H9 (cell line): ENCODE data around the gene MIER2. TPM values are rescaled to one million over a fixed set of nuclear protein-coding genes. Genes with fewer than 3 reads are reported as not detected.
"Not testable (repeated sequence)": the region's sequence is repeated elsewhere in the genome, so short reads cannot be mapped to it uniquely, and the experiment has no call there.

Experiments
- DNase-seq: peaks from one replicate; pipeline ENCODE4 v3.0.0-alpha.2; 2017
- H2AFZ ChIP-seq: one replicate; pipeline ENCODE4 v1.6.1; 2013; ENCODE audit warnings: mild to moderate bottlenecking, low read length, control low read depth, moderate library complexity
- H2AK5ac ChIP-seq: 2 replicates; pipeline ENCODE4 v1.6.1; 2013; ENCODE audit warnings: low read length, control low read depth, mixed read lengths; ENCODE audit not compliant: insufficient read length
- H2BK120ac ChIP-seq: one replicate; pipeline ENCODE4 v1.6.1; 2013; ENCODE audit warnings: low read depth, mild to moderate bottlenecking, low read length, control low read depth, inconsistent platforms; ENCODE audit not compliant: poor library complexity, severe bottlenecking
- H2BK12ac ChIP-seq: 2 replicates; pipeline ENCODE4 v1.6.1; 2013; ENCODE audit warnings: low read length, control low read depth, mixed read lengths, low read depth; ENCODE audit not compliant: insufficient read length
- H2BK15ac ChIP-seq: 2 replicates; pipeline ENCODE4 v1.6.1; 2013; ENCODE audit warnings: low read depth, low read length, control low read depth
- H2BK20ac ChIP-seq: one replicate; pipeline ENCODE4 v1.6.1; 2013; ENCODE audit warnings: low read depth, mild to moderate bottlenecking, low read length, control low read depth, inconsistent platforms; ENCODE audit not compliant: poor library complexity, severe bottlenecking
- H2BK5ac ChIP-seq: 2 replicates; pipeline ENCODE4 v1.6.1; 2013; ENCODE audit warnings: low read length, control low read depth, mixed read lengths; ENCODE audit not compliant: insufficient read length
- H3K14ac ChIP-seq: 2 replicates; pipeline ENCODE4 v1.6.1; 2013; ENCODE audit warnings: low read length, control low read depth; ENCODE audit not compliant: insufficient read depth
- H3K18ac ChIP-seq: 2 replicates; pipeline ENCODE4 v1.6.1; 2013; ENCODE audit warnings: low read depth, mild to moderate bottlenecking, mixed read lengths, low read length, control low read depth; ENCODE audit not compliant: insufficient read length
- H3K23ac ChIP-seq: 2 replicates; pipeline ENCODE4 v1.6.1; 2013; ENCODE audit warnings: low read length, control low read depth, mixed read lengths, low read depth; ENCODE audit not compliant: insufficient read length
- H3K23me2 ChIP-seq: 2 replicates; pipeline ENCODE4 v1.6.1; 2013; ENCODE audit warnings: low read depth, mild to moderate bottlenecking, mixed read lengths, low read length, control low read depth; ENCODE audit not compliant: insufficient read length, poor library complexity, severe bottlenecking
- H3K27ac ChIP-seq: 2 replicates; pipeline ENCODE4 v1.5.1; 2013; ENCODE audit warnings: low read length, control low read depth, mixed read lengths, low read depth; ENCODE audit not compliant: insufficient read length
- H3K27me3 ChIP-seq: 2 replicates; pipeline ENCODE4 v1.6.1; 2013; ENCODE audit warnings: low read length, control low read depth, inconsistent platforms; ENCODE audit not compliant: insufficient read depth
- H3K4ac ChIP-seq: 2 replicates; pipeline ENCODE4 v1.6.1; 2013; ENCODE audit warnings: low read depth, mild to moderate bottlenecking, control low read depth, inconsistent platforms, low read length, moderate library complexity
- H3K4me1 ChIP-seq: 2 replicates; pipeline ENCODE4 v1.6.1; 2013; ENCODE audit warnings: low read length, control low read depth, inconsistent platforms; ENCODE audit not compliant: insufficient read depth
- H3K4me2 ChIP-seq: 2 replicates; pipeline ENCODE4 v1.6.1; 2013; ENCODE audit warnings: low read length, control low read depth, mixed read lengths; ENCODE audit not compliant: insufficient read length, insufficient read depth
- H3K56ac ChIP-seq: 2 replicates; pipeline ENCODE4 v1.6.1; 2013; ENCODE audit warnings: low read depth, mild to moderate bottlenecking, mixed read lengths, low read length, control low read depth; ENCODE audit not compliant: insufficient read length
- H3K79me1 ChIP-seq: 2 replicates; pipeline ENCODE4 v1.6.1; 2013; ENCODE audit warnings: low read depth, mild to moderate bottlenecking, moderate library complexity, low read length, control low read depth, inconsistent platforms; ENCODE audit not compliant: insufficient read depth, poor library complexity, severe bottlenecking
- H3K79me2 ChIP-seq: 2 replicates; pipeline ENCODE4 v1.6.1; 2013; ENCODE audit warnings: low read length, control low read depth, inconsistent platforms; ENCODE audit not compliant: insufficient read depth
- H3K9ac ChIP-seq: 2 replicates; pipeline ENCODE4 v1.6.1; 2013; ENCODE audit warnings: low read length, control low read depth, mixed read lengths; ENCODE audit not compliant: insufficient read length; ENCODE audit errors: extremely low read depth
- H3K9me3 ChIP-seq: one replicate; pipeline ENCODE4 v1.6.1; 2013; ENCODE audit warnings: low read depth, low read length, inconsistent platforms; ENCODE audit not compliant: control insufficient read depth
- H3T11ph ChIP-seq: one replicate; pipeline ENCODE4 v1.6.1; 2013; ENCODE audit warnings: mild to moderate bottlenecking, low read length, control low read depth, inconsistent platforms
- H4K20me1 ChIP-seq: one replicate; pipeline ENCODE4 v1.6.1; 2013; ENCODE audit not compliant: control insufficient read depth, insufficient read length, insufficient read depth
- H4K5ac ChIP-seq: 2 replicates; pipeline ENCODE4 v1.6.1; 2013; ENCODE audit warnings: low read depth, mild to moderate bottlenecking, mixed read lengths, low read length, control low read depth; ENCODE audit not compliant: insufficient read length
- H4K8ac ChIP-seq: replicated peaks from 2 replicates; pipeline ENCODE4 v1.6.1; 2013; ENCODE audit warnings: low read length, control low read depth, mixed read lengths, low read depth; ENCODE audit not compliant: insufficient read length
- H4K91ac ChIP-seq: 2 replicates; pipeline ENCODE4 v1.6.1; 2013; ENCODE audit warnings: low read depth, mild to moderate bottlenecking, moderate library complexity, mixed read lengths, low read length, control low read depth; ENCODE audit not compliant: insufficient read length
- H3K27ac Mint-ChIP-seq, 3 experiments: 2 replicates in 2 of 3; 3 replicates in 1 of 3; pipeline ENCODE4 v1.8.0; 2020 to 2021; ENCODE audit warnings: mixed read lengths in 3 of 3, mild to moderate bottlenecking in 1 of 3, moderate library complexity in 1 of 3
- H3K27me3 Mint-ChIP-seq: 2 replicates; pipeline ENCODE4 v1.8.0; 2021; ENCODE audit warnings: low read depth, mild to moderate bottlenecking, moderate library complexity, mixed read lengths
- H3K36me3 Mint-ChIP-seq, 3 experiments: 2 replicates in 2 of 3; 3 replicates in 1 of 3; pipeline ENCODE4 v1.8.0; 2020 to 2021; ENCODE audit warnings: low read depth in 3 of 3, mixed read lengths in 3 of 3; ENCODE audit not compliant: insufficient read depth in 1 of 3
- H3K4me1 Mint-ChIP-seq, 2 experiments: 2 replicates each; pipeline ENCODE4 v1.8.0; 2020; ENCODE audit warnings: mixed read lengths in 2 of 2
- H3K4me3 Mint-ChIP-seq, 2 experiments: 2 replicates in 1 of 2; 3 replicates in 1 of 2; pipeline ENCODE4 v1.8.0; 2020 to 2021; ENCODE audit warnings: mild to moderate bottlenecking in 2 of 2, mixed read lengths in 2 of 2, moderate library complexity in 1 of 2
- H3K9me3 Mint-ChIP-seq, 2 experiments: 2 replicates in 1 of 2; 3 replicates in 1 of 2; pipeline ENCODE4 v1.8.0; 2020; ENCODE audit warnings: mild to moderate bottlenecking in 2 of 2, mixed read lengths in 2 of 2, moderate library complexity in 1 of 2
- CTCF ChIP-seq: fragments of 200-600 bp; sonication (generic); conservative IDR thresholded peaks from 3 replicates; pipeline ENCODE4 v1.8.0; 2021; ENCODE audit warnings: antibody characterized with exemption, mild to moderate bottlenecking
- WGBS: extraction: QIAGEN DNeasy Blood & Tissue Kit; methylation state at CpG from one replicate; pipeline ENCODE4 v1.1.7; 2013; ENCODE audit warnings: missing lambda C conversion rate, low lambda C conversion rate, mixed read lengths; ENCODE audit not compliant: insufficient read length; ENCODE audit errors: extremely low coverage; 5-methylcytosine and 5-hydroxymethylcytosine counted together
- total RNA-seq: library from RNA; stranded (reverse); gene quantifications from 2 replicates; pipeline ENCODE4 v1.2.1, GENCODE V29; 2021

MIER2 gene
- total RNA-seq, 1 experiment from 2014 or later, result 60.5 TPM

- peak; percentile 33; the same call in 2 of the 3 replicates for TF ChIP-seq CTCF
- not testable (repeated sequence) for H3K27ac ChIP-seq, H4K8ac ChIP-seq, H4K20me1 ChIP-seq, H3T11ph ChIP-seq, H3K27me3 ChIP-seq, H3K23me2 ChIP-seq, H2AFZ ChIP-seq, H3K36me3 Mint-ChIP-seq, H3K4me1 ChIP-seq, H3K4ac ChIP-seq, H3K14ac ChIP-seq, H2BK15ac ChIP-seq, H2AK5ac ChIP-seq, H3K18ac ChIP-seq, H3K9me3 ChIP-seq, H4K5ac ChIP-seq, H4K91ac ChIP-seq, H3K9ac ChIP-seq, H3K23ac ChIP-seq, H3K56ac ChIP-seq, H3K79me1 ChIP-seq, H3K4me2 ChIP-seq, H2BK5ac ChIP-seq, H2BK120ac ChIP-seq, H2BK12ac ChIP-seq, H2BK20ac ChIP-seq, H3K79me2 ChIP-seq, DNase-seq
- H3K9me3 Mint-ChIP-seq, result peaks cover 8 to 17% of the 10 kb centered on the region in 2 experiments; a peak in 4 of 5 replicates
- H3K27me3 Mint-ChIP-seq, result peaks cover 34% of the 10 kb centered on the region
- peaks cover 44 to 59% of the 10 kb centered on the region in 2 experiments for H3K4me1 Mint-ChIP-seq
- peak overlapping the region in 2 of 3 experiments; percentile 53 to 54; a peak in 3 of 7 replicates for H3K27ac Mint-ChIP-seq
- WGBS, result no CpG with 5 or more reads among the region's 8 CpGs
- H3K4me3 Mint-ChIP-seq, result peak overlapping the region in 1 of 2 experiments; percentile 46; a peak in 2 of 5 replicates
Measured at GRCh38 chr19:386189-386588, 41.6 kb upstream of the MIER2 start.
